GM23338 (cell line): ENCODE measurements around the gene CNDP2. TPM values are rescaled to one million over a fixed set of nuclear protein-coding genes. Genes with fewer than 3 reads are reported as not detected.

Source experiments
- ATAC-seq: fragments of 200-7000 bp; cut with Tn5 transposase; 3 replicates; pipeline ENCODE4 v1.9.1; 2020
- DNase-seq: peaks from one replicate; pipeline ENCODE4 v3.0.0-alpha.2; 2015; ENCODE audit warnings: low spot score
- H2AFZ ChIP-seq: fragments of 200-600 bp; sonication (generic); 2 replicates; pipeline ENCODE4 v1.8.0; 2016; ENCODE audit warnings: antibody characterized with exemption, mild to moderate bottlenecking, moderate library complexity
- H3F3A ChIP-seq: fragments of 200-600 bp; sonication (generic); replicated peaks from 2 replicates; pipeline ENCODE4 v1.8.0; 2017; ENCODE audit warnings: antibody characterized with exemption, mixed run types, low read depth
- H3K27ac ChIP-seq: fragments of 200-600 bp; sonication (generic); 2 replicates; pipeline ENCODE4 v1.6.1; 2016; ENCODE audit warnings: low read depth
- H3K27me3 ChIP-seq: fragments of 200-600 bp; sonication (generic); 2 replicates; pipeline ENCODE4 v1.8.0; 2016; ENCODE audit warnings: mild to moderate bottlenecking, mixed run types, moderate library complexity; ENCODE audit not compliant: insufficient read depth
- H3K36me3 ChIP-seq: fragments of 200-600 bp; sonication (generic); 2 replicates; pipeline ENCODE4 v1.8.0; 2016; ENCODE audit warnings: mild to moderate bottlenecking; ENCODE audit not compliant: insufficient read depth
- H3K4me1 ChIP-seq: fragments of 200-600 bp; sonication (generic); 2 replicates; pipeline ENCODE4 v1.8.0; 2016; ENCODE audit warnings: mild to moderate bottlenecking, moderate library complexity; ENCODE audit not compliant: insufficient read depth
- H3K4me2 ChIP-seq: fragments of 200-600 bp; sonication (generic); 2 replicates; pipeline ENCODE4 v1.7.1; 2017; ENCODE audit warnings: mixed run types
- H3K4me3 ChIP-seq: fragments of 200-600 bp; sonication (generic); 2 replicates; pipeline ENCODE4 v1.6.1; 2016; ENCODE audit warnings: mixed run types
- H3K79me2 ChIP-seq: fragments of 200-600 bp; sonication (generic); replicated peaks from 2 replicates; pipeline ENCODE4 v1.8.0; 2017; ENCODE audit warnings: mild to moderate bottlenecking; ENCODE audit not compliant: insufficient read depth
- H3K9me2 ChIP-seq: fragments of 200-600 bp; sonication (generic); 2 replicates; pipeline ENCODE4 v1.8.0; 2017; ENCODE audit not compliant: insufficient read depth
- H4K20me1 ChIP-seq: fragments of 200-600 bp; sonication (generic); replicated peaks from 2 replicates; pipeline ENCODE4 v1.8.0; 2017; ENCODE audit warnings: mild to moderate bottlenecking; ENCODE audit not compliant: insufficient read depth
- H3K27ac Mint-ChIP-seq: 2 replicates; pipeline ENCODE4 v1.8.0; 2020; ENCODE audit warnings: inconsistent platforms, mild to moderate bottlenecking, moderate library complexity, mixed read lengths
- H3K27me3 Mint-ChIP-seq: 3 replicates; pipeline ENCODE4 v1.8.0; 2022; ENCODE audit warnings: low read depth, mild to moderate bottlenecking, moderate library complexity, mixed read lengths, inconsistent platforms; ENCODE audit not compliant: insufficient read depth, poor library complexity
- H3K36me3 Mint-ChIP-seq: 3 replicates; pipeline ENCODE4 v1.8.0; 2021; ENCODE audit warnings: low read depth, mild to moderate bottlenecking, inconsistent platforms, moderate library complexity, mixed read lengths
- H3K4me1 Mint-ChIP-seq: 3 replicates; pipeline ENCODE4 v1.8.0; 2020; ENCODE audit warnings: mild to moderate bottlenecking, inconsistent platforms, mixed read lengths
- H3K4me3 Mint-ChIP-seq: 3 replicates; pipeline ENCODE4 v1.8.0; 2021; ENCODE audit warnings: moderate library complexity, mild to moderate bottlenecking, inconsistent platforms, mixed read lengths
- H3K9me3 Mint-ChIP-seq: 3 replicates; pipeline ENCODE4 v1.8.0; 2020; ENCODE audit warnings: moderate library complexity, mild to moderate bottlenecking, inconsistent platforms, mixed read lengths
- CREB1 ChIP-seq: fragments of 250-450 bp; sonication (Bioruptor Pico); IDR thresholded peaks from 2 replicates; pipeline ENCODE4 v1.5.0; 2020; ENCODE audit warnings: low read depth, mild to moderate bottlenecking, moderate library complexity
- EZH2 ChIP-seq: fragments of 200-600 bp; sonication (generic); IDR thresholded peaks from one replicate; pipeline ENCODE4 v1.8.0; 2017; ENCODE audit warnings: antibody characterized with exemption, mild to moderate bottlenecking, low read depth; ENCODE audit not compliant: unreplicated experiment
- EZH2phosphoT487 ChIP-seq: fragments of 200-600 bp; sonication (generic); IDR thresholded peaks from one replicate; pipeline ENCODE4 v1.8.1; 2018; ENCODE audit warnings: antibody characterized with exemption; ENCODE audit not compliant: unreplicated experiment
- JUNB ChIP-seq: IDR thresholded peaks from one replicate; pipeline ENCODE4 v1.6.1; 2016; ENCODE audit warnings: antibody characterized with exemption; ENCODE audit not compliant: unreplicated experiment
- NANOG ChIP-seq: IDR thresholded peaks from 2 replicates; pipeline ENCODE4 v1.6.1; 2016; ENCODE audit warnings: antibody characterized with exemption, borderline replicate concordance
- POLR2AphosphoS5 ChIP-seq: IDR thresholded peaks from 2 replicates; pipeline ENCODE4 v1.6.1; 2016; ENCODE audit warnings: antibody characterized with exemption, low read depth
- STAT1 ChIP-seq: IDR thresholded peaks from one replicate; pipeline ENCODE4 v1.6.1; 2016; ENCODE audit warnings: antibody characterized with exemption; ENCODE audit not compliant: unreplicated experiment
- ZNF114 ChIP-seq: fragments of 250-450 bp; sonication (Bioruptor Pico); IDR thresholded peaks from 2 replicates; pipeline ENCODE4 v1.5.0; 2020; ENCODE audit warnings: mild to moderate bottlenecking, moderate library complexity
- ZNF331 ChIP-seq: fragments of 250-450 bp; sonication (Bioruptor Pico); IDR thresholded peaks from 2 replicates; pipeline ENCODE4 v1.5.0; 2020; ENCODE audit warnings: low read depth, mild to moderate bottlenecking, moderate library complexity
- polyA plus RNA-seq: library from polyadenylated mRNA; unstranded; fragments of >200 nt; fragmentation: Nextera tagmentation; extraction: Ambion mirVana; gene quantifications from 2 replicates; pipeline ENCODE4 v1.2.1, GENCODE V29; 2016
- total RNA-seq: library from RNA; depleted of rRNA; stranded (reverse); fragments of >200 nt; shearing (Covaris generic); gene quantifications from 2 replicates; pipeline ENCODE4 v1.2.3, GENCODE V29; 2014
- TF ChIP-seq, protein P1 (sequence below), 2 experiments: fragments of 200-600 bp in 1 of 2; sonication (generic) in 1 of 2; conservative IDR thresholded peaks; 2 replicates each; pipeline versions ENCODE4 v1.5.1 to v1.6.1; 2016 to 2017; ENCODE audit warnings: antibody characterized with exemption in 2 of 2, low read depth in 2 of 2, mild to moderate bottlenecking in 2 of 2, moderate library complexity in 1 of 2
- TF ChIP-seq, protein P2 (sequence below): fragments of 250-450 bp; sonication (Bioruptor Pico); IDR thresholded peaks from 2 replicates; pipeline ENCODE4 v1.5.0; 2020; ENCODE audit warnings: mild to moderate bottlenecking, moderate library complexity
- TF ChIP-seq, protein P3 (sequence below): IDR thresholded peaks from 2 replicates; pipeline ENCODE4 v1.6.1; 2016; ENCODE audit warnings: antibody characterized with exemption
- TF ChIP-seq, protein P4 (sequence below): IDR thresholded peaks from one replicate; pipeline ENCODE4 v1.6.1; 2018; ENCODE audit warnings: antibody characterized with exemption; ENCODE audit not compliant: unreplicated experiment

The CNDP2 gene
- total and polyA plus RNA-seq, 2 experiments from 2014 or later = 116 to 175 TPM

DNA sequence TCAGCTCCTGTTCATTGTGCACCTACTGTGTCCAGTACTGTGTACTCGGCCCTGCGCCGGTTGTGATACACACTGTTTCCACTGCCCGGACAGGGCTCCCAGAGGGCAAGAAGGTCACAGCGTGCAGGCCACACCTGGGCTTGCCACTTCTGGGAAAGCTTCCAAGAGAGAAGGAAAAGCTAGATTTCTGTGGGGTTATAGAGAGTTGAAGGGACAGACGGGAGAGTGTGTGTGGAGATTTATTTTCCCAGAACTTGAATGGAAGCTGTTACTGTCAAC lies 34.4 kb downstream of the CNDP2 start:
- H3K27me3 Mint-ChIP-seq = peaks cover 1% of the 10 kb centered on the region
- peaks cover 6% of the 10 kb centered on the region for H3K9me3 Mint-ChIP-seq

More for the DNA sequence above, 34.4 kb downstream of the CNDP2 start:
- no peaks in the 10 kb centered on the region for H3K4me1 Mint-ChIP-seq
- Histone ChIP-seq H3K9me2 (peaks cover 7% of the 10 kb centered on the region; the same call in 1 of the 2 replicates), H3K27me3 (no peaks in the 10 kb centered on the region), H3K36me3 (no peaks in the 10 kb centered on the region), H3F3A (no peaks in the 10 kb centered on the region), H3K4me1 (no peaks in the 10 kb centered on the region), H3K4me3 (no peak overlapping the region), H3K4me2 (no peak overlapping the region), H2AFZ (no peak overlapping the region), H4K20me1 (no peaks in the 10 kb centered on the region), H3K79me2 (no peaks in the 10 kb centered on the region), H3K27ac (no peak overlapping the region)
- H3K36me3 Mint-ChIP-seq = peaks cover 2% of the 10 kb centered on the region; the same call in 2 of the 3 replicates
- ATAC-seq (no peak), DNase-seq (no peak)
- TF ChIP-seq, protein P1, sequence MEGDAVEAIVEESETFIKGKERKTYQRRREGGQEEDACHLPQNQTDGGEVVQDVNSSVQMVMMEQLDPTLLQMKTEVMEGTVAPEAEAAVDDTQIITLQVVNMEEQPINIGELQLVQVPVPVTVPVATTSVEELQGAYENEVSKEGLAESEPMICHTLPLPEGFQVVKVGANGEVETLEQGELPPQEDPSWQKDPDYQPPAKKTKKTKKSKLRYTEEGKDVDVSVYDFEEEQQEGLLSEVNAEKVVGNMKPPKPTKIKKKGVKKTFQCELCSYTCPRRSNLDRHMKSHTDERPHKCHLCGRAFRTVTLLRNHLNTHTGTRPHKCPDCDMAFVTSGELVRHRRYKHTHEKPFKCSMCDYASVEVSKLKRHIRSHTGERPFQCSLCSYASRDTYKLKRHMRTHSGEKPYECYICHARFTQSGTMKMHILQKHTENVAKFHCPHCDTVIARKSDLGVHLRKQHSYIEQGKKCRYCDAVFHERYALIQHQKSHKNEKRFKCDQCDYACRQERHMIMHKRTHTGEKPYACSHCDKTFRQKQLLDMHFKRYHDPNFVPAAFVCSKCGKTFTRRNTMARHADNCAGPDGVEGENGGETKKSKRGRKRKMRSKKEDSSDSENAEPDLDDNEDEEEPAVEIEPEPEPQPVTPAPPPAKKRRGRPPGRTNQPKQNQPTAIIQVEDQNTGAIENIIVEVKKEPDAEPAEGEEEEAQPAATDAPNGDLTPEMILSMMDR (conservative IDR thresholded peaks at IDR 0.05; ENCODE audit: low read depth in 2 of 2) = no peak
- no peak for TF ChIP-seq EZH2phosphoT487
- no peak for TF ChIP-seq JUNB
- no peak for TF ChIP-seq NANOG
- no peak for TF ChIP-seq ZNF114 (CRISPR knock-in tag)
- no peak for TF ChIP-seq EZH2
- no peak for TF ChIP-seq POLR2AphosphoS5
- no peak for TF ChIP-seq ZNF331 (CRISPR knock-in tag)
- no peak for TF ChIP-seq CREB1 (CRISPR knock-in tag)
- no peak for TF ChIP-seq STAT1
- TF ChIP-seq, protein P2, sequence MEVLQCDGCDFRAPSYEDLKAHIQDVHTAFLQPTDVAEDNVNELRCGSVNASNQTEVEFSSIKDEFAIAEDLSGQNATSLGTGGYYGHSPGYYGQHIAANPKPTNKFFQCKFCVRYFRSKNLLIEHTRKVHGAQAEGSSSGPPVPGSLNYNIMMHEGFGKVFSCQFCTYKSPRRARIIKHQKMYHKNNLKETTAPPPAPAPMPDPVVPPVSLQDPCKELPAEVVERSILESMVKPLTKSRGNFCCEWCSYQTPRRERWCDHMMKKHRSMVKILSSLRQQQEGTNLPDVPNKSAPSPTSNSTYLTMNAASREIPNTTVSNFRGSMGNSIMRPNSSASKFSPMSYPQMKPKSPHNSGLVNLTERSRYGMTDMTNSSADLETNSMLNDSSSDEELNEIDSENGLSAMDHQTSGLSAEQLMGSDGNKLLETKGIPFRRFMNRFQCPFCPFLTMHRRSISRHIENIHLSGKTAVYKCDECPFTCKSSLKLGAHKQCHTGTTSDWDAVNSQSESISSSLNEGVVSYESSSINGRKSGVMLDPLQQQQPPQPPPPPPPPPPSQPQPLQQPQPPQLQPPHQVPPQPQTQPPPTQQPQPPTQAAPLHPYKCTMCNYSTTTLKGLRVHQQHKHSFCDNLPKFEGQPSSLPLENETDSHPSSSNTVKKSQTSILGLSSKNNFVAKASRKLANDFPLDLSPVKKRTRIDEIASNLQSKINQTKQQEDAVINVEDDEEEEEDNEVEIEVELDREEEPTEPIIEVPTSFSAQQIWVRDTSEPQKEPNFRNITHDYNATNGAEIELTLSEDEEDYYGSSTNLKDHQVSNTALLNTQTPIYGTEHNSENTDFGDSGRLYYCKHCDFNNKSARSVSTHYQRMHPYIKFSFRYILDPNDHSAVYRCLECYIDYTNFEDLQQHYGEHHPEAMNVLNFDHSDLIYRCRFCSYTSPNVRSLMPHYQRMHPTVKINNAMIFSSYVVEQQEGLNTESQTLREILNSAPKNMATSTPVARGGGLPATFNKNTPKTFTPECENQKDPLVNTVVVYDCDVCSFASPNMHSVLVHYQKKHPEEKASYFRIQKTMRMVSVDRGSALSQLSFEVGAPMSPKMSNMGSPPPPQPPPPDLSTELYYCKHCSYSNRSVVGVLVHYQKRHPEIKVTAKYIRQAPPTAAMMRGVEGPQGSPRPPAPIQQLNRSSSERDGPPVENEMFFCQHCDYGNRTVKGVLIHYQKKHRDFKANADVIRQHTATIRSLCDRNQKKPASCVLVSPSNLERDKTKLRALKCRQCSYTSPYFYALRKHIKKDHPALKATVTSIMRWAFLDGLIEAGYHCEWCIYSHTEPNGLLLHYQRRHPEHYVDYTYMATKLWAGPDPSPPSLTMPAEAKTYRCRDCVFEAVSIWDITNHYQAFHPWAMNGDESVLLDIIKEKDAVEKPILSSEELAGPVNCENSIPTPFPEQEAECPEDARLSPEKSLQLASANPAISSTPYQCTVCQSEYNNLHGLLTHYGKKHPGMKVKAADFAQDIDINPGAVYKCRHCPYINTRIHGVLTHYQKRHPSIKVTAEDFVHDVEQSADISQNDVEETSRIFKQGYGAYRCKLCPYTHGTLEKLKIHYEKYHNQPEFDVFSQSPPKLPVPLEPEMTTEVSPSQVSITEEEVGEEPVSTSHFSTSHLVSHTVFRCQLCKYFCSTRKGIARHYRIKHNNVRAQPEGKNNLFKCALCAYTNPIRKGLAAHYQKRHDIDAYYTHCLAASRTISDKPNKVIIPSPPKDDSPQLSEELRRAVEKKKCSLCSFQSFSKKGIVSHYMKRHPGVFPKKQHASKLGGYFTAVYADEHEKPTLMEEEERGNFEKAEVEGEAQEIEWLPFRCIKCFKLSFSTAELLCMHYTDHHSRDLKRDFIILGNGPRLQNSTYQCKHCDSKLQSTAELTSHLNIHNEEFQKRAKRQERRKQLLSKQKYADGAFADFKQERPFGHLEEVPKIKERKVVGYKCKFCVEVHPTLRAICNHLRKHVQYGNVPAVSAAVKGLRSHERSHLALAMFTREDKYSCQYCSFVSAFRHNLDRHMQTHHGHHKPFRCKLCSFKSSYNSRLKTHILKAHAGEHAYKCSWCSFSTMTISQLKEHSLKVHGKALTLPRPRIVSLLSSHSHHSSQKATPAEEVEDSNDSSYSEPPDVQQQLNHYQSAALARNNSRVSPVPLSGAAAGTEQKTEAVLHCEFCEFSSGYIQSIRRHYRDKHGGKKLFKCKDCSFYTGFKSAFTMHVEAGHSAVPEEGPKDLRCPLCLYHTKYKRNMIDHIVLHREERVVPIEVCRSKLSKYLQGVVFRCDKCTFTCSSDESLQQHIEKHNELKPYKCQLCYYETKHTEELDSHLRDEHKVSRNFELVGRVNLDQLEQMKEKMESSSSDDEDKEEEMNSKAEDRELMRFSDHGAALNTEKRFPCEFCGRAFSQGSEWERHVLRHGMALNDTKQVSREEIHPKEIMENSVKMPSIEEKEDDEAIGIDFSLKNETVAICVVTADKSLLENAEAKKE = no peak
- TF ChIP-seq, protein P3, sequence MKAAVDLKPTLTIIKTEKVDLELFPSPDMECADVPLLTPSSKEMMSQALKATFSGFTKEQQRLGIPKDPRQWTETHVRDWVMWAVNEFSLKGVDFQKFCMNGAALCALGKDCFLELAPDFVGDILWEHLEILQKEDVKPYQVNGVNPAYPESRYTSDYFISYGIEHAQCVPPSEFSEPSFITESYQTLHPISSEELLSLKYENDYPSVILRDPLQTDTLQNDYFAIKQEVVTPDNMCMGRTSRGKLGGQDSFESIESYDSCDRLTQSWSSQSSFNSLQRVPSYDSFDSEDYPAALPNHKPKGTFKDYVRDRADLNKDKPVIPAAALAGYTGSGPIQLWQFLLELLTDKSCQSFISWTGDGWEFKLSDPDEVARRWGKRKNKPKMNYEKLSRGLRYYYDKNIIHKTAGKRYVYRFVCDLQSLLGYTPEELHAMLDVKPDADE = no peak
- TF ChIP-seq, protein P4, sequence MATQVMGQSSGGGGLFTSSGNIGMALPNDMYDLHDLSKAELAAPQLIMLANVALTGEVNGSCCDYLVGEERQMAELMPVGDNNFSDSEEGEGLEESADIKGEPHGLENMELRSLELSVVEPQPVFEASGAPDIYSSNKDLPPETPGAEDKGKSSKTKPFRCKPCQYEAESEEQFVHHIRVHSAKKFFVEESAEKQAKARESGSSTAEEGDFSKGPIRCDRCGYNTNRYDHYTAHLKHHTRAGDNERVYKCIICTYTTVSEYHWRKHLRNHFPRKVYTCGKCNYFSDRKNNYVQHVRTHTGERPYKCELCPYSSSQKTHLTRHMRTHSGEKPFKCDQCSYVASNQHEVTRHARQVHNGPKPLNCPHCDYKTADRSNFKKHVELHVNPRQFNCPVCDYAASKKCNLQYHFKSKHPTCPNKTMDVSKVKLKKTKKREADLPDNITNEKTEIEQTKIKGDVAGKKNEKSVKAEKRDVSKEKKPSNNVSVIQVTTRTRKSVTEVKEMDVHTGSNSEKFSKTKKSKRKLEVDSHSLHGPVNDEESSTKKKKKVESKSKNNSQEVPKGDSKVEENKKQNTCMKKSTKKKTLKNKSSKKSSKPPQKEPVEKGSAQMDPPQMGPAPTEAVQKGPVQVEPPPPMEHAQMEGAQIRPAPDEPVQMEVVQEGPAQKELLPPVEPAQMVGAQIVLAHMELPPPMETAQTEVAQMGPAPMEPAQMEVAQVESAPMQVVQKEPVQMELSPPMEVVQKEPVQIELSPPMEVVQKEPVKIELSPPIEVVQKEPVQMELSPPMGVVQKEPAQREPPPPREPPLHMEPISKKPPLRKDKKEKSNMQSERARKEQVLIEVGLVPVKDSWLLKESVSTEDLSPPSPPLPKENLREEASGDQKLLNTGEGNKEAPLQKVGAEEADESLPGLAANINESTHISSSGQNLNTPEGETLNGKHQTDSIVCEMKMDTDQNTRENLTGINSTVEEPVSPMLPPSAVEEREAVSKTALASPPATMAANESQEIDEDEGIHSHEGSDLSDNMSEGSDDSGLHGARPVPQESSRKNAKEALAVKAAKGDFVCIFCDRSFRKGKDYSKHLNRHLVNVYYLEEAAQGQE = no peak
- no peak overlapping the region for H3K27ac Mint-ChIP-seq
- no peak overlapping the region for H3K4me3 Mint-ChIP-seq
